GM21786 (cell line): ENCODE results near the gene BMPER.

Experiments
- ATAC-seq: cut with Tn5 transposase; IDR thresholded peaks from one replicate; pipeline ENCODE4 v1.9.1; 2021; ENCODE audit not compliant: unreplicated experiment

BMPER gene

GRCh38 chr7:34131371-34131770 is 226.0 kb downstream of the BMPER start:
- ATAC-seq, result no peak

DNA sequence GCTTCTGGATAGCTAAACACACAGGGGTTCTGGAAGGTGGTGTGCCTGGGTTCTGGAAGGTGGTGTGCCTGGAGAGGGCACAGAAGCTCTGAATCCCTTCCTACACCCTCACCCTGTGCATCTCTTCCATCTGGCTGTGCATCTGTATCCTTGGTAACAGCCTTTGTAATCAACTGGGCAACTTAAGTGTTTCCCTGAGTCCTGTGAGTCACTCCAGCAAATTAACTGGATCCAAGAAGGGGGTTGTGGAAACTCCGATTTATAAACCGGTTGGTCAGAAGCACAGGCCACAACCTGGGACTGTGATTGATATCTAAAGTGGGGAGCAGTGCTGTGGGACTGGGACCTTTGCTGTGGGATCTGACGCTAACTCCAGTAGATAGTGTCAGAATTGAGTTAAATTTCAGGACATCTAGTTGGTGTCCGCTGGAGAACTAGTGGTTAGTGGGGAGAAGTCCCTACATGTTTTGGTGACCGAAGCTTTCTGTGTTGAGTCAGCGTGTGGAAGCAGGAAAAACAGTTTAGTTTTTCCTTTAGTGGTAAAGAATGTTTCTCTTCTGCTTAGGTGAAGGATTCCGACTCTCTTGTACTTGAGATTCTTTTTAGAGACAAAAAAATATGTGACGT is 228.1 kb downstream of the BMPER start:
- ATAC-seq, result no peak

DNA sequence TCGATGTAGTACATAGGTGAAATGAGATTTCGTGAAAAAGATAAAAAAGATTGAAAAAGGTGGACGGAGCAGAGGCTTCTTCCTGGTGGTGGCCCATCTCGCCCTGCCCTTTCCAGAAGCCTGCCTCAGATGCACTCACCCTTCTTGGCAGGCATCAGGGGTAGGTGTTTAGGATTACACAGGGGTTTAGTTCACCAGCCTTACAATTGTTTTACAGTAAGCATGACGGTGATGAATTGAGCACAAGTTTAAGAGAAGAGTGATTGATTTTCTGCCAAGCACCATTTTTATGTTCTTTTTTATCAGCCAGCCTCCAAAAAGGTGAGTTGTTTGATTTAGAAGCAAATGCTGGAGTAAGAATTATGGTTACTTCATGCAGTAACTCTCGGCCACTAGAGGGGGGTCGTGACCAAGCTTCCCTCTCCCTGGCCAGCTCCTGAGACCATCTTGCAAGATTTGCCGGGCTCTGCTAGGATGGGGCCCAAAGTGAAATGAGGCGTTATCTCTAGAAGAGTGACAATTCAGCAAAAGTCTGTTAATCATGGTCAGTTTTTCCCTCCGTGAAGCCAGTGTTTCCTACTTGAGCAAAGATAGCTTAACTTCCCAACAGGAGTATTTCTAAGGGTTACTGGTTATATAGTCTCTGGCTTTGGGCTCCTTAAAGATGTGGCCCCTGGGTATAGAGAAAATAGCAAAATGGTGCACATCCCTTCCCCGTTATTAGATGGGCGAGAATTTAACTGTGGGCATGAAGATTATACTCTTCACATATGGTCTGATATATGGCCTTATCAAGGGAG is 228.8 kb downstream of the BMPER start:
- ATAC-seq, result no peak

GRCh38 chr7:34135924-34136323 is 230.6 kb downstream of the BMPER start:
- ATAC-seq, result no peak

GRCh38 chr7:34136698-34137097 is 231.4 kb downstream of the BMPER start:
- no peak for ATAC-seq

DNA sequence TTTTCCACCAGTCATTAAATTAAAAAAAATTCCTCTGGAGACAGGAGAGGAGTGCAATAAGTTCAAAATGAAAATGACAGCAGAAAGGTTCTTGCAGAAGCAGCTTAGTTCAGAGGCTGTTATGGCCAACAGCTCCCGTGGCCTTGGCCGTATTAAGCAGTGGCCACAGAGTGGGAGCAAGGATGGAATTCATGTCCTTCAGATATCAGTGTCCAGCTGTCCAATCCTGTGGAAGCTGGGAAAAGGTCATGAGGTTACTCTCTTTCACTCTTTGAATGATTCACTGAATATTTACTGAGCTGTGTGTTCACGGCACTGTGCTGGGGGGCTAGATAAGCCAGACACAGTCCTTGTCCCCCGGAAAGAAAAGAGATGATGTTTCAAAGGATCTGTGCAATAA is 231.8 kb downstream of the BMPER start:
- no peak for ATAC-seq

DNA sequence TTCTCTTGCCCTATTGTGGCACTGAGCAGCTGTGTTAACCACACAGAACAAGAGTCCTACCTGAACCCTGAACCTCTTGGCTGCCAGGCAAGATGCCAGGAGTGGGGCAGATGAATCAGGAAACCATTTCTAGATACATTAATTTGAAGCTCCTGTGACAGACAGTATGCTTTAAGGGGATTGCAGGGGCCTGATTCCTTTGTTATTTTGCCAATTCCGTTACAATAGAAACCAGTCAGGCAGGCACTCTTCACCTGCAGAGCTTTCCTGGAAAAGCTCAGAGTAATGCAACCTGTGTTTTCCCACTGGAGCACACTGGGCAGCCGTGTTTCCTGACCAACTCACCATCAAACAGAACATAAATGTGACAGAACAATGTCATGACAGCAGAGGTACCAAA is 233.1 kb downstream of the BMPER start:
- ATAC-seq, result no peak

GRCh38 chr7:34139086-34139485 is 233.7 kb downstream of the BMPER start:
- ATAC-seq, result no peak

GRCh38 chr7:34140066-34140465 is 234.7 kb downstream of the BMPER start:
- ATAC-seq, result no peak

GRCh38 chr7:34143402-34143801 is 238.1 kb downstream of the BMPER start:
- ATAC-seq, result no peak

DNA sequence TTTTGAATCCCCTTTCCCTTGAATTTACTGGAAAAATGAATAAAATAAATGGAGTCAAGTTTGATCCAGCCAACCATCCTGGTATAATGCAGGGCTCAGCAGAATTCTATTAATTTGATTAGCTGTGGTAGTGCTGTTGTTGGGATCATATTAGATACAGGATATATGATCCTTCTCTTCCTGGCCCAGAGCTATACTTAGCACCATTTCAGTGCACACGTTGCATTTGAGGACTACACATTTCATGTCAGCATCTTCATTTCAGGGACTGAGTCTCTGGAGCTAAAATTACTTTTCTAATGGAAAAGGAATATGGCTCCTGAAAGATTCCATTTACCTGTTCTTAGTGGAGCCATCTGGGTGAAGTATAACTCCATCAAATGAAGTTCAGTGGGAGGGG is 240.3 kb downstream of the BMPER start:
- no peak for ATAC-seq

DNA sequence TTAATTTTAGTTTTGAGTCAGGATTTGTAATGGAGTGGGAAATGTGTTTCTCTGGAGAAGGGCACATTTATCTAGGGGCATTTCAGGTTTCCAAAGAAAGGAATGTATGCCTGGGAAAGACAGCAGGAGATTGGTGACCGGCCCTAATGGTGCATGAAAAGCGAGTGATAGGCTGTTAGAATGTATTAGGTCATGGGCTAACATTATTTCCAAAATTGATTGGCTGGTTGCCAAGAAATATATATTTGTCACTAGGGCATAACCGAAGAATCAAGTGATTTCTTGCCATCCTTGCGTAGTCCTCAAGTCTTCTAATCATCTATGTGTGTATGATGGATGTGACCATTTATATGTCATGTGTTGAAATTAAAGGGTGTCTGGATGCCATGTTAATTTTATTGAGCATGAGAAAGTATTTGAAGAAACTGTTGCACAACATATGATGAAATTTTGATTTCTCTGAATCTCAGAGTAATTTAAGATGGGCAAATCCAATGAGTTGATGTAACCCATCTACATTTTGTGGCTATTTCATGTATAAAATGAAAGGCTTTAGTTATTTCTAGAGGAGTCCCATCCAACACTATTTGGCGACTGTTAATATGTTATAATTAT is 248.4 kb downstream of the BMPER start:
- no peak for ATAC-seq

- ATAC-seq, result no peak
Observed at GRCh38 chr7:34155220-34155908, 250.0 kb downstream of the BMPER start.

DNA sequence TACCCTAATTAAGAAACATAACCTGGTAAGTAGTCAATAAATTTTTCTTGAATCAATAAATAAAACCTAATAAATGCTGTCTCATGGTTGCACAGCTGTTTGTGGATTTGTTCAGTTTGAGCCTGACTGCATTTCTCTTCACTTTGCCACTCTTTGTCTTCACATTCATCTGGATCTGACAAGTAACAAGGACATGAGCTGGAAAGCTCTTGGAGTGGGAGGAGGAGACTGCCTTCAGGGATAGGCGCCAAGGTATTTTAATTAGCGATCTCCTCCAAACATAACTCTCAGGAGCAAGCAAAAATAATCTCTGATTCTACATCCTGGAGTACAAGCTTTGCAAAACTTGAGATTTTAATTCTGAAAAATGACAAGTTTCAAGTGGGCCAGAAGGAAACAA is 251.0 kb downstream of the BMPER start:
- ATAC-seq, result no peak

DNA sequence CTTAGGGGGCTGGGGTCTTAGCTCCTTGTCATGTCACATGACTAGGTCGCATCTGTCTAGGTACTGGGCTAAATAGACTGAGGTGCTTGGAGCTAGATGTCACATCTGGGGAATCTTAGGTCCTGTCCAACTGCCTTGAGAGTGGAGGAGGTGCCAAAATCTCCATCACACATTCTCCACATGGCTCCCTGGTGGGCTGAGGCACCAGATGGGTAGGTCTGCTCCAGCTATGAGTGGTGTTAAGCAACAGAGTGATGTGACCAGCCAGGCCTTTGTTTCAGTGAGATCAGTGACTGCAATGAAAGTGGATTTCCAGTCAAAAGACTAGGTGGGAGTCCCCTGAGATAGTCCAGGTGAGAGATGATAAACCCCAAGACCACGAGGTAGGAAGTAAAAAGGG is 251.8 kb downstream of the BMPER start:
- ATAC-seq, result no peak

- no peak for ATAC-seq
Observed at GRCh38 chr7:34158368-34159153, 253.2 kb downstream of the BMPER start.

GRCh38 chr7:34160261-34160752 is 255.0 kb downstream of the BMPER start:
- no peak for ATAC-seq

- no peak for ATAC-seq
Observed at GRCh38 chr7:34162027-34162565, 256.8 kb downstream of the BMPER start.

DNA sequence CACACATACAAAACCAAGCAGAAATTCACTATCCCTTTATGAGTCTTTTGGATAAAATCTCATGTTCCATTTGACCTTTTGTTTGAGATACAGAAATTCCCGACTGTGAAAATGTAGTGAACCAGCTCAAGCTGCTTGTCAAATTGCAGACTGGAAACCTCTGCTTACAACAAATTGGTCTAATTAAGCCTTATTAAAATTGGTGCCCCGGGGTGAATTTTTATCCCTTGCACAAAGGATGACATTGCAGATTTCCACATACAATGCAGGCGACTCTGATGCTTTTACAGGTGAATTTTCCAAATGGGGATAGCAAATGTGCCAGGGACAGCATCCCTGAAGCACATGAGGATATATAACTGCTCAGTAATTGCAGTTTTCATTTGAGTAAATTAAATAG is 257.3 kb downstream of the BMPER start:
- ATAC-seq, result no peak

DNA sequence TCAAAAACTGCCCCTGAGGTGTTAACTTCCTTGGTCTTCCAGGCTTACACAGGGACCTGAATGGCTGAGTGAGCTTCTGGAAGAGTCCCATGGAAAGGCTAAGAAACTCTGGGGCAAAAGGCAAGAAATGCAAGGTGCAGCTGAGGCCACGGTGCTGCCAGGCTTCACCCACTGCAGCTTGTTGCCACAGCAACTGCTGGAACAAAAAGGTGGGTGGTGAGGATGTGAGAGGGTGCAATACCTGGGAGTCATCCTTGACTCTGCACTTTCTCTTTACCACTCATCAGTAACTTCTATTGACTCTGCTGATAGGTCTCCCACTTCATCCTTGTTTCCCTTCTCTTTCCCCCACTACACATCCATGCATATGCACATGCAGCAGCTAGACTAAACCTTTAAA is 258.6 kb downstream of the BMPER start:
- no peak for ATAC-seq
